Nucleus accumbens (tissue), 56 donors: ENCODE data around the gene ADGRB3.

Experiments used
- DNase-seq, 56 donors: peaks; one replicate each; lab custom pipeline; 2025; lab: John Stamatoyannopoulos, UW

Gene ADGRB3

GRCh38 chr6:68634726-68635411, at the start of gene ADGRB3:
ADGRB3 (plus strand) TSS chr6:68635282; CDS start chr6:68638676, 3,394 bp downstream.
- DNase-seq: peak in 55 of 56 donors; percentile 72 to 99 (median 94)

DNA sequence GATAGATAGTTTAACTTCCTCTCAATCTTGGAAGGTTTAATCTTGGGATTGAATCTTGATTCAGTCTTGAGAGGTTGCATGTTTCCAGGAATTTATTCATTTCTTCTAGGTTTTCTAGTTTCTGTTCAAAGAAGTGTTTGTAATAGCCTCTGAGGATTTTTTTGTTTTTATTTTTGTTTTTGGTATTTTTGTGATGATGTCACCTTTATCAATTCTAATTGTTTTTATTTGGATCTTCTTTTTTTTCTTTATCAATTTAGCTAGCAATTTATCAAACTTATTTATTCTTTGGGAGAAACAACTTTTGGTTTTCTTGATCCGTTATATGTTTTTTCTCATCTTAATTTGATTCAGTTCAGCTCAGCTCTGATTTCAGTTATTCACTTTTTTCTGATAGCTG, 41.5 kb upstream of the ADGRB3 start:
- DNase-seq: no peak

DNA sequence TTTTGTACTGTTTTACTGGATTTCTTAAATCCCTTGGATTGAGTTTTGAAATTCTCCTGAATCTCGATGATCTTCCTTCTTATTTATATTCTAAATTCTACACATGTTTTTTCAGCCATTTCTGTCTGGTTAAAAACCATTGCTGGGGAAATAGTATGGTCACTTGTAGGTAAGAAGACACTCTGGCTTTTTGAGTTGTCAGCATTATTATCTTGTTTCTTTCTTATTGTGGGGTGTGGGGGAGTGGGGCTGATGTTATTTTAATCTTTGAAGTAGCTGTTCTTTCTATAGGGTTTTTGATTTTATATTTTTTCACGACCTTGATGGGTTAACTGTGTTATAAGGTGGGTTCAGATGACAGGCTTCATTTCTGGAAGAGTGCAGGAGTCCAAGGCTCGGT, 37.4 kb upstream of the ADGRB3 start:
- no peak for DNase-seq

- DNase-seq: no peak
Measured at GRCh38 chr6:68615938-68616337, 19.1 kb upstream of the ADGRB3 start.

DNA sequence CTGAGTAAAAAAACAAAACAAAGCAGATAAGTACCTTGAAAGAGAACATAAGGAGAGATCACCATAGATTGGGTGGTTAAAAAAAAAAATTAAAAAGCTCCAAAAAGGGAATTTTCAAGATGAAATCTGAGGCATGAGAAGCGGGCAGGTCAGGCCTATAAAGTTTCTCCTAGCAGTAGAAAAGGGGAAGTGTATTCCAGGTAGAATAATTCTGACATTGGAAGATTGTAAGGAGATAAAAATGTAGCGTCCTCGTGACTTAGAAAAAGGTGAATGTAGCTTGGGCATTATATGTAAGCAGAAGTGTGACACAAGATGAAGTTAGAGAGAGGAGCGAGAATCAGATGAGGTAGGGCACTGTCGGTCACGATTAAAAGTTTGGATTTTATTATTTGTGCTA, 9.1 kb upstream of the ADGRB3 start:
- no peak for DNase-seq

- no peak for DNase-seq
Measured at GRCh38 chr6:68628161-68628560, 6.9 kb upstream of the ADGRB3 start.

GRCh38 chr6:68632734-68633133, 2.3 kb upstream of the ADGRB3 start:
- DNase-seq: no peak

GRCh38 chr6:68633281-68633971, 1.7 kb upstream of the ADGRB3 start:
- no peak for DNase-seq

DNA sequence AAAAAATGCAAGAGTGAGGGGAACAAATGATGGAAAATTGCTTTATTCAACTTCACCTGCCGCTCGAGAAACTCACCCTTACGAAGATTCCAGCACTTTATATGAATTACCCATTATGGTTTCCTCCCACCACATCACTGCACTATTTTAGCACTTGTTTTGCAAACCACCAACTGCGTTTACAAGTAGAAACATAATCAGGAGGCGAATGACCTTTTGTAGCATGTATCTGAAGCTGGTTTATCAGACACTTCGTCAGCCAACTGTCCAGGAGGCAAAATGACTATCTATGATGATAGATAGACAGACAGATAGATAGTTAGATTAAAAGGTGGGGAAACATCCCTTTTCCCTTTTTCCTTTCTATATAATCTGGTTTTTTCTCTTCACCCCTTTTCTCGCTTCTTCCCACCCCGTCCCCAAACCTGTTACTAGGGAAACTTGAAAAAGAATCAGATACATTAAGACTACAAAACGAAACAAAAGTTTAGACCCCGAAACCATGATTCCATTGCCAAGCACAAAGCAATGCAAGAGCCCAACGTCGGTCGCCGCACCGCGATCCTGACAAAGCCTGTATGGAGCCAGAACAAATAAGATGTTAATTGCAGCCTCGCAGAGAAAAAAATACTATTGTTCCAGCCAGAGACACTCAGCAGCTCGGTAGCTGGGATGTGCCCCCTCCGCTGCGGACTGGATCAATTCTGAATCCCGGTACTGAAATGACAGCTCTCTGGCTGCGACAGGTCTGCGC, 933 bp upstream of the ADGRB3 start:
- DNase-seq: peak in 3 of 56 donors; percentile 26 to 82 (median 78)

DNA sequence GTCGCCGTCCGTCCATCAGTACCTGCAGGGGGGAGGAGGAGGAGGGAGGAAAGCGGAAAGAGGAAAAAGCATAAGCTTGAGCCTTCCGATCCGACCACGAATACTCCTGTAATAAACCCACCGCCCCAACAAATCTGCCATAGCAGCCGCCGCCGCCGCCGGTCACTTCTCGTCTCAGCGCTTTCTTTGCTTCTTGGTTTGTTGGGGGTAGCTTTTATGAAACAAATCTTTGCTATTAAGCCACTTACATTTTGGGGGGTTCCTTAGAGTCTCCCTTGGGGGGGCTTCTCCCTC, 277 bp downstream of the ADGRB3 start:
- peak in 2 of 56 donors; percentile 72 to 73 for DNase-seq

- DNase-seq: peak in 30 of 56 donors; percentile 9 to 81 (median 46)
Measured at GRCh38 chr6:68635706-68636513, 828 bp downstream of the ADGRB3 start.

DNA sequence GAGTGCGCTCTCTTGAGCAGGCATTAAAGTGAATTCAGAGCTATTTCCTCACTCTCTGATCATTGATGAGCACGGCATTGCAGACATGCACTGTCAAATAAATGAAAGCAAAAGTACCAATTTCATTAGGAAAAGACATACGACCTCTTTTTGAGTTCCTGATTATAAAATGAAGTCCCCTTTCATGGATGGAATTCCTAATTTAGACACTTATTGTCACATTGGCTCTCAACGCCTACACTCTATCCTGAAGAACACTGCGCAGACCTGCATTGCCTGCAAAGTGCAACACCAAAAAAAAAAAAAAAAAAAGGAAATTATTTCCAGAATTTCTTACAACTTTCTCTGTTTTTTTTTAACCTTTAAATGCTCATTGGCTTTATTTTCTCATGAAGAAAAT, 1.6 kb downstream of the ADGRB3 start:
- DNase-seq: no peak

- DNase-seq: no peak
Measured at GRCh38 chr6:68637071-68637470, 2.0 kb downstream of the ADGRB3 start.

DNA sequence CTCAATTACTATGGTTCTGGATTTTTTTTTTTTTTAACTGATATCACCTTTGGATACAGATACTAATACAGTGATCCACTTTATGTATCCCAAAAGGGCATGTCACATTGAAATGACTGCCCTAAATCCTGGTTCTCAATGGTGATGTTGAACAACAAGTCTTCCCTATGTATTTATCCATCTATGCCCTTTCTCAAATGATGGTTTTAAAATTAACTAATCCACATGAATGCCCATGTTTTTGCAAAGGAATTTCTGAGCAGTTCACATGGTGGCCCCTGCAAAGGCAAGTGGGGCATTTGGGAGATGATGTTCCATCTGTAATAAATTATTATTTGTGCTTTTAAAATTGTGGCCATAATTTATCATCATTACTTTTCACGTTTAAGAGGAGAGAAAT, 2.7 kb downstream of the ADGRB3 start:
- no peak for DNase-seq

DNA sequence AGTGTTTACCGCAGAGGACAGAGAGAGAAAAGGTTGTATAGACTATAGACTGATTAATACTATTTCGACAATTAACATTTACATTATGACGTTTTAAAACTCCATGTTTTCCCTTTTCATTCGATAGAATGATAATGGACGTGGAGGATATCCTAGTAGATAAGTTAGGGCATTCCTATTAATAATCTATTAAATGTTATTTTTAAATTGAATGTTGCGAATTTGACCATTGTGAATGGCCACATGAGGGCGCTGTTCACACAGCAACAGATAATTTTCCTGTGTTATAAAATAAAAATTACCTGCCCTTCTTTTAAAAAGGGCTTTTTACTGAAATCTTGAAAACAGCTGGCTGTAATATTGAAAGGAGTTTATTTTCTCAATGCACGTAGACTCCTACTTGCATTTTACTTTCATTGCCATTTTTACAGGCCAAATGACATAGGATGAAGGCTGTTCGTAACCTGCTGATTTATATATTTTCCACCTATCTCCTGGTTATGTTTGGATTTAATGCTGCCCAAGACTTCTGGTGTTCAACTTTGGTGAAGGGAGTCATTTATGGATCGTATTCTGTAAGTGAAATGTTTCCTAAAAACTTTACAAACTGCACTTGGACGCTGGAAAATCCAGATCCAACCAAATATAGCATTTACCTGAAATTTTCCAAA, 3.3 kb downstream of the ADGRB3 start:
- DNase-seq: peak in 19 of 56 donors; percentile 18 to 82 (median 38)

GRCh38 chr6:68639211-68639610, 4.1 kb downstream of the ADGRB3 start:
- DNase-seq: peak in 5 of 56 donors; percentile 32 to 69 (median 42)

- peak in 15 of 56 donors; percentile 19 to 66 (median 55) for DNase-seq
Measured at GRCh38 chr6:68639826-68640490, 4.9 kb downstream of the ADGRB3 start.

GRCh38 chr6:68640491-68640835, 5.4 kb downstream of the ADGRB3 start:
- DNase-seq: peak in 5 of 56 donors; percentile 23 to 47 (median 24)

GRCh38 chr6:68641172-68641571, 6.1 kb downstream of the ADGRB3 start:
- DNase-seq: no peak

DNA sequence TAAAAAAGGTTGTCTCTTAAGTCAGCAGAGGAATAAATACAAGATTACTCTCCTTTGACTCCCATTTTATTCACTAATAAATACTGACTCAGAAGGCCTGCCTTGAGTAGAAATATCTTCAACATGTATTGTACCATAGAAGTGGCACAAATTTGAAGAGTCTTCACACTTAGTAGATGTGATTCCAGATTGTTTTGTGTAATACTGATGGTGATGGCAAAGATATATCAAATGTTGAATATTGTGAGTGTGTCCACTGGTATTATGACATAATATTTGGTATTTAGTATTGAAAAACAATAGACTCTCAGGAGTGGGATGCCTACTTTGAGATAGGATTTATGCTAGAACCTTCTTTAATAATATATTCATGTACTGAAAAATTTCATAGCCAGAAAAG, 7.0 kb downstream of the ADGRB3 start:
- DNase-seq: no peak
